ENCODE results near the gene RPS6KC1. TPM values are rescaled to one million over a fixed set of nuclear protein-coding genes. Genes with fewer than 3 reads are reported as not detected.

RPS6KC1 gene
- total and polyA plus RNA-seq, 2 of the 4 experiments (the other 2 are of a cell fraction), result 7.9 to 23.7 TPM

- no peaks in the 10 kb centered on the region for H3K9me1 ChIP-seq (ENCODE audit: insufficient read depth, low read length)
- no peak overlapping the region for H3K4me3 ChIP-seq (ENCODE audit: insufficient read depth, low read depth, low read length)
- H3K27me3 ChIP-seq (ENCODE audit: control insufficient read depth, insufficient read depth, low read length), result no peaks in the 10 kb centered on the region
- H3K4ac ChIP-seq (ENCODE audit: low read depth, low read length), result no peak overlapping the region
- H3K9me3 ChIP-seq (ENCODE audit: control insufficient read depth, insufficient read depth, low read length), result no peaks in the 10 kb centered on the region
- in situ Hi-C loops (cut with MboI; ENCODE audit: low sequenced_read_pairs), result no loop called here
- H2BK5ac ChIP-seq (ENCODE audit: low read depth, low read length, poor library complexity, severe bottlenecking), result no peak overlapping the region
- H2AFZ ChIP-seq (replicated peaks; ENCODE audit: low read length, poor library complexity), result no peak overlapping the region
- ChIA-PET POLR2A (ENCODE audit: unreplicated experiment) (no interaction called here), CTCF (no interaction called here)
- H3K23ac ChIP-seq (ENCODE audit: low read depth, low read length), result no peak overlapping the region
- H2AK5ac ChIP-seq (ENCODE audit: low read depth, low read length), result no peak overlapping the region
- no peak overlapping the region for H3K27ac ChIP-seq (ENCODE audit: insufficient read depth, low read length)
- no CpG with 5 or more reads among the region's 2 CpGs for WGBS, 2 experiments (ENCODE audit: extremely low coverage in 2 of 2, insufficient read length in 1 of 2)
- H2BK120ac ChIP-seq (ENCODE audit: low read depth, low read length), result no peak overlapping the region
- DNase-seq (no peak), ATAC-seq (ENCODE audit: low read depth) (no peak)
- H3K9ac ChIP-seq (ENCODE audit: low read depth, low read length), result no peak overlapping the region
- no peaks in the 10 kb centered on the region for H4K20me1 ChIP-seq (ENCODE audit: insufficient read depth, low read length)
- intact Hi-C loops (cut with micrococcal nuclease), result no loop called here
- no peak overlapping the region for H3K14ac ChIP-seq (replicated peaks; ENCODE audit: low read depth, low read length)
- H4K5ac ChIP-seq (ENCODE audit: low read depth, low read length), result no peak overlapping the region
- H3K56ac ChIP-seq (ENCODE audit: extremely low read depth, insufficient read depth, low read length), result no peak overlapping the region
- TF ChIP-seq ELK1 (IDR thresholded peaks at IDR 0.05; ENCODE audit: borderline replicate concordance, low read depth, low read length) (no peak), POLR2A (IDR thresholded peaks at IDR 0.05; ENCODE audit: low read depth, low read length) (no peak), RFX5 (IDR thresholded peaks at IDR 0.05; ENCODE audit: low read depth, low read length) (no peak), RAD21 (IDR thresholded peaks at IDR 0.05; ENCODE audit: low read length) (no peak), MAZ (IDR thresholded peaks at IDR 0.05; ENCODE audit: borderline replicate concordance, low read depth, low read length) (no peak), BHLHE40 (IDR thresholded peaks at IDR 0.05; ENCODE audit: low read depth, low read length) (no peak), NFE2L2 (IDR thresholded peaks at IDR 0.05; ENCODE audit: low read depth, low read length) (no peak), MXI1 (IDR thresholded peaks at IDR 0.05; ENCODE audit: borderline replicate concordance, low read depth, low read length) (no peak), SMC3 (IDR thresholded peaks at IDR 0.05; ENCODE audit: low read depth, low read length) (no peak), CHD1 (IDR thresholded peaks at IDR 0.05; ENCODE audit: low read depth, low read length) (no peak), MAFK (IDR thresholded peaks at IDR 0.05; ENCODE audit: low read depth, low read length) (no peak), FOS (IDR thresholded peaks at IDR 0.05; ENCODE audit: low read depth, low read length) (no peak), RCOR1 (IDR thresholded peaks at IDR 0.05; ENCODE audit: insufficient replicate concordance, low read length) (no peak)
- TF ChIP-seq, protein P1, sequence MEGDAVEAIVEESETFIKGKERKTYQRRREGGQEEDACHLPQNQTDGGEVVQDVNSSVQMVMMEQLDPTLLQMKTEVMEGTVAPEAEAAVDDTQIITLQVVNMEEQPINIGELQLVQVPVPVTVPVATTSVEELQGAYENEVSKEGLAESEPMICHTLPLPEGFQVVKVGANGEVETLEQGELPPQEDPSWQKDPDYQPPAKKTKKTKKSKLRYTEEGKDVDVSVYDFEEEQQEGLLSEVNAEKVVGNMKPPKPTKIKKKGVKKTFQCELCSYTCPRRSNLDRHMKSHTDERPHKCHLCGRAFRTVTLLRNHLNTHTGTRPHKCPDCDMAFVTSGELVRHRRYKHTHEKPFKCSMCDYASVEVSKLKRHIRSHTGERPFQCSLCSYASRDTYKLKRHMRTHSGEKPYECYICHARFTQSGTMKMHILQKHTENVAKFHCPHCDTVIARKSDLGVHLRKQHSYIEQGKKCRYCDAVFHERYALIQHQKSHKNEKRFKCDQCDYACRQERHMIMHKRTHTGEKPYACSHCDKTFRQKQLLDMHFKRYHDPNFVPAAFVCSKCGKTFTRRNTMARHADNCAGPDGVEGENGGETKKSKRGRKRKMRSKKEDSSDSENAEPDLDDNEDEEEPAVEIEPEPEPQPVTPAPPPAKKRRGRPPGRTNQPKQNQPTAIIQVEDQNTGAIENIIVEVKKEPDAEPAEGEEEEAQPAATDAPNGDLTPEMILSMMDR (conservative IDR thresholded peaks at IDR 0.05; ENCODE audit: low read depth, low read length), result no peak
- TF ChIP-seq, protein P2, sequence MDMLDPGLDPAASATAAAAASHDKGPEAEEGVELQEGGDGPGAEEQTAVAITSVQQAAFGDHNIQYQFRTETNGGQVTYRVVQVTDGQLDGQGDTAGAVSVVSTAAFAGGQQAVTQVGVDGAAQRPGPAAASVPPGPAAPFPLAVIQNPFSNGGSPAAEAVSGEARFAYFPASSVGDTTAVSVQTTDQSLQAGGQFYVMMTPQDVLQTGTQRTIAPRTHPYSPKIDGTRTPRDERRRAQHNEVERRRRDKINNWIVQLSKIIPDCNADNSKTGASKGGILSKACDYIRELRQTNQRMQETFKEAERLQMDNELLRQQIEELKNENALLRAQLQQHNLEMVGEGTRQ (IDR thresholded peaks at IDR 0.05; ENCODE audit: low read depth, low read length), result no peak
- H4K8ac ChIP-seq (ENCODE audit: low read depth in 2 of 2, low read length in 2 of 2), result no peak overlapping the region
- H3K4me2 ChIP-seq (ENCODE audit: low read depth, low read length), result no peak overlapping the region
- no peak overlapping the region for H2AK9ac ChIP-seq (replicated peaks; ENCODE audit: low read depth, low read length, poor library complexity)
- H2BK20ac ChIP-seq (ENCODE audit: low read depth, low read length), result no peak overlapping the region
- BruUV-seq (replicated peaks), result no TSS peak
- H3K18ac ChIP-seq (ENCODE audit: low read depth, low read length), result no peak overlapping the region
- H3K36me3 ChIP-seq (ENCODE audit: control insufficient read depth, insufficient read depth, low read length), result peaks cover 2% of the 10 kb centered on the region; the same call in 1 of the 2 replicates
- H3K4me1 ChIP-seq (ENCODE audit: control insufficient read depth, insufficient read depth, low read length), result 0 out of 2 replicates have a peak, but pooled peaks cover 3% of the 10 kb centered on the region
- no peak overlapping the region for H4K91ac ChIP-seq (ENCODE audit: insufficient read depth, low read depth, low read length)
- no peaks in the 10 kb centered on the region for H3K79me1 ChIP-seq (ENCODE audit: low read depth in 1 of 2, low read length in 2 of 2)
- no peak overlapping the region for H2BK15ac ChIP-seq (ENCODE audit: low read depth, low read length)
- dilution Hi-C loops (cut with HindIII; ENCODE audit: low sequenced_read_pairs, unreplicated experiment), result no loop called here
These were observed 160.2 kb downstream of the RPS6KC1 start for GRCh38 chr1:213211201-213211600.
